ENCODE measurements around the gene EXOC4. TPM values are rescaled to one million over a fixed set of nuclear protein-coding genes. Genes with fewer than 3 reads are reported as not detected.

Gene EXOC4
- total and polyA plus RNA-seq, 2 donors (not counting 3 experiments of a cell fraction or from before 2014, with no cell fraction given), result 20.3 to 73.1 TPM

- H3K9me1 ChIP-seq (replicated peaks; ENCODE audit: control insufficient read depth, extremely low read depth, insufficient read depth, low read length), result no peaks in the 10 kb centered on the region
- no peak overlapping the region for H3K4me2 ChIP-seq (ENCODE audit: insufficient read depth, low read length)
- no peak overlapping the region for H3K4me3 ChIP-seq (replicated peaks in 1 of 3; ENCODE audit: insufficient read depth in 1 of 3, low read depth in 1 of 3, low read length in 3 of 3)
- ChIA-PET CTCF (no interaction called here), POLR2A (no interaction called here)
- intact Hi-C loops (cut with micrococcal nuclease) (loop anchor here (10.0 kb wide), 1 partner anchor 843 kb away; no protein-coding TSS in a partner anchor), dilution Hi-C loops (cut with MboI; ENCODE audit: extremely low pct_ligation_motif_present, low sequenced_read_pairs) (no loop called here)
- no peaks in the 10 kb centered on the region for H4K20me1 ChIP-seq (replicated peaks; ENCODE audit: control insufficient read depth, extremely low read depth, insufficient read depth, low read length)
- no peaks in the 10 kb centered on the region for H3K27me3 ChIP-seq (ENCODE audit: control insufficient read depth in 2 of 2, insufficient read depth in 2 of 2, low read length in 2 of 2)
- peaks cover 2% of the 10 kb centered on the region for H3K79me2 ChIP-seq (ENCODE audit: control insufficient read depth, insufficient read depth, low read length)
- H2AFZ ChIP-seq (ENCODE audit: low read depth, low read length), result no peak overlapping the region
- H3K36me3 ChIP-seq (ENCODE audit: control insufficient read depth in 2 of 2, extremely low read depth in 1 of 2, insufficient read depth in 2 of 2, low read length in 2 of 2), result no peaks in the 10 kb centered on the region
- no peak for FAIRE-seq
- H3K9ac ChIP-seq (replicated peaks; ENCODE audit: extremely low read depth, insufficient read depth, low read length), result no peak overlapping the region
- BruUV-seq (replicated peaks), result no TSS peak
- H3K4me1 ChIP-seq (ENCODE audit: control insufficient read depth, extremely low read depth, insufficient read depth, low read length), result no peaks in the 10 kb centered on the region
- H3K27ac ChIP-seq (ENCODE audit: insufficient read depth, low read depth, low read length), result no peak overlapping the region
- no peak for DNase-seq (ENCODE audit: low read depth, low spot score)
- H3K9me3 ChIP-seq (replicated peaks; ENCODE audit: control insufficient read depth, insufficient read depth, low read length), result no peaks in the 10 kb centered on the region
- TF ChIP-seq MAX (IDR thresholded peaks at IDR 0.05; ENCODE audit: insufficient read depth, insufficient read length), result no peak
- no peak for TF ChIP-seq POLR2AphosphoS5 (IDR thresholded peaks at IDR 0.05; ENCODE audit: insufficient read depth, low read depth, low read length)
- no peak for TF ChIP-seq JUN (IDR thresholded peaks at IDR 0.05; ENCODE audit: borderline replicate concordance, insufficient read depth, insufficient read length, low read depth)
- TF ChIP-seq EZH2 (IDR thresholded peaks at IDR 0.05; ENCODE audit: borderline replicate concordance, low read depth, low read length, severe bottlenecking), result no peak
- TF ChIP-seq GATA2 (IDR thresholded peaks at IDR 0.05; ENCODE audit: insufficient read depth, insufficient read length, low read depth, low read length), result no peak
These were observed 95.4 kb downstream of the EXOC4 start for GRCh38 chr7:133348250-133348649.

- no peak overlapping the region for H3K27ac ChIP-seq (ENCODE audit: insufficient read depth, low read depth, low read length)
- ChIA-PET POLR2A (no interaction called here), CTCF (no interaction called here)
- FAIRE-seq, result no peak
- no peak for DNase-seq (ENCODE audit: low read depth, low spot score)
- H2AFZ ChIP-seq (ENCODE audit: low read depth, low read length), result no peak overlapping the region
- H3K9me3 ChIP-seq (replicated peaks; ENCODE audit: control insufficient read depth, insufficient read depth, low read length), result no peaks in the 10 kb centered on the region
- BruUV-seq (replicated peaks), result no TSS peak
- no peaks in the 10 kb centered on the region for H3K36me3 ChIP-seq (ENCODE audit: control insufficient read depth in 2 of 2, extremely low read depth in 1 of 2, insufficient read depth in 2 of 2, low read length in 2 of 2)
- H3K4me2 ChIP-seq (ENCODE audit: insufficient read depth, low read length), result no peak overlapping the region
- TF ChIP-seq MYC (IDR thresholded peaks at IDR 0.05; ENCODE audit: low read depth, low read length) (no peak), CTCF (IDR thresholded peaks at IDR 0.05; ENCODE audit: extremely low read depth in 1 of 2, insufficient read depth in 1 of 2, low read depth in 1 of 2, low read length in 2 of 2) (no peak), GATA2 (IDR thresholded peaks at IDR 0.05; ENCODE audit: insufficient read depth, insufficient read length, low read depth, low read length) (no peak), POLR2A (IDR thresholded peaks at IDR 0.05; ENCODE audit: low read depth, low read length) (no peak), FOS (IDR thresholded peaks at IDR 0.05; ENCODE audit: borderline replicate concordance, insufficient read depth, low read length) (no peak), EZH2 (IDR thresholded peaks at IDR 0.05; ENCODE audit: borderline replicate concordance, low read depth, low read length, severe bottlenecking) (no peak), POLR2AphosphoS5 (IDR thresholded peaks at IDR 0.05; ENCODE audit: insufficient read depth, low read depth, low read length) (no peak), JUN (IDR thresholded peaks at IDR 0.05; ENCODE audit: borderline replicate concordance, insufficient read depth, insufficient read length, low read depth) (no peak), MAX (IDR thresholded peaks at IDR 0.05; ENCODE audit: insufficient read depth, insufficient read length) (no peak)
- H4K20me1 ChIP-seq (replicated peaks; ENCODE audit: control insufficient read depth, extremely low read depth, insufficient read depth, low read length), result no peaks in the 10 kb centered on the region
- peaks cover 2% of the 10 kb centered on the region for H3K79me2 ChIP-seq (ENCODE audit: control insufficient read depth, insufficient read depth, low read length)
- dilution Hi-C loops (cut with MboI; ENCODE audit: extremely low pct_ligation_motif_present, low sequenced_read_pairs), result no loop called here
- intact Hi-C loops (cut with micrococcal nuclease), result loop anchor here (10.0 kb wide), 1 partner anchor 844 kb away; no protein-coding TSS in a partner anchor
- no peak overlapping the region for H3K9ac ChIP-seq (replicated peaks; ENCODE audit: extremely low read depth, insufficient read depth, low read length)
- H3K4me1 ChIP-seq (ENCODE audit: control insufficient read depth, extremely low read depth, insufficient read depth, low read length), result no peaks in the 10 kb centered on the region
- no peaks in the 10 kb centered on the region for H3K9me1 ChIP-seq (replicated peaks; ENCODE audit: control insufficient read depth, extremely low read depth, insufficient read depth, low read length)
- H3K27me3 ChIP-seq (ENCODE audit: control insufficient read depth in 2 of 2, insufficient read depth in 2 of 2, low read length in 2 of 2), result no peaks in the 10 kb centered on the region
- no peak overlapping the region for H3K4me3 ChIP-seq (replicated peaks in 1 of 3; ENCODE audit: insufficient read depth in 1 of 3, low read depth in 1 of 3, low read length in 3 of 3)
These were observed 96.2 kb downstream of the EXOC4 start for GRCh38 chr7:133349101-133349500.
